ENCODE data around the gene SLC25A42.
A peak's percentile ranks its signal among the peaks of the same experiment; 100 is the strongest.

SLC25A42 gene

DNA sequence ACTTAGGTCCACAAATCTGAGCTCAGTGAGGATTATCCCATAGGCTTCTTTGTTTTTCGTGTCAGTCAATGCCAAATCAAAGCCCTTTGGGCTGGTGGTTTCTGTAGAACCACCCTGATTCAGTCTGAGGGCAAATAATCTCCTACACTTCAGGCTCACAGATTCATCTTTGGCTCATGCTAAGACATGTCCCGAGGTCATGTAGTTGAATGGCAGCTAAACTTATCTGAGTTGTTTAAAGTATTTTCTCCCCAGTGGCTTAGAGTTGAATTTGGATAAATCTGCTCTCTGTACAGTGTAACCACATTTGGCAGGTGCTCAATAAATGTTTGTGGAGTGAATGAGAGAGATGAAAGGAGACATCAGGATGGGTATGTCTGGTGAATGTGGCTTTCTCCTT, 13.1 kb upstream of the SLC25A42 start:
- DNase-seq (ENCODE audit: low read depth in 2 of 2), result no peak

DNA sequence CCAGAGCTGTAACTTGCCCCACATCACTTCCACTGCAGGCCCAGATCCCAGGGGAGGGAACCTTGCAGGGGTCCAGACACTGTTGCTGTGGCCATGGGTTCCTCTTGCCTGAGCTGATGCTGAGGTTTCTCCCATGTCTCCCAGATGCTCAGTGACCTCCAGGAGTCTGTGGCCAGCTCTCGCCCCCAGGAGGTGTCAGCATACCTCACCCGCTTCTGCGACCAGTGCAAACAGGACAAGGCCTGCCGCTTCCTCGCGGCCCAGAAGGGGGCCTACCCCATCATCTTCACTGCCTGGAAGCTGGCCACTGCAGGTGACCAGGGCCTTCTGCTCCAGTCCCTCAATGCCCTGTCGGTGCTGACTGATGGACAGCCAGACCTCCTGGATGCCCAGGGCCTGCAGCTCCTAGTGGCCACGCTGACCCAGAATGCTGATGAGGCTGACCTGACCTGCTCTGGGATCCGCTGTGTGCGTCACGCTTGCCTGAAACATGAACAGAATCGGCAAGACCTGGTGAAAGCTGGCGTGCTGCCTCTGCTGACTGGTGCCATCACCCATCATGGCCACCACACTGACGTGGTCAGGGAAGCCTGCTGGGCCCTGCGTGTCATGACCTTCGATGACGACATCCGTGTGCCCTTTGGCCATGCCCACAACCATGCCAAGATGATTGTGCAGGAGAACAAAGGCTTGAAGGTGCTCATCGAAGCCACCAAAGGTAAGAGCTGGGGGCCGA, 12.1 kb upstream of the SLC25A42 start:
- DNase-seq (ENCODE audit: low read depth in 2 of 2), result no peak

DNA sequence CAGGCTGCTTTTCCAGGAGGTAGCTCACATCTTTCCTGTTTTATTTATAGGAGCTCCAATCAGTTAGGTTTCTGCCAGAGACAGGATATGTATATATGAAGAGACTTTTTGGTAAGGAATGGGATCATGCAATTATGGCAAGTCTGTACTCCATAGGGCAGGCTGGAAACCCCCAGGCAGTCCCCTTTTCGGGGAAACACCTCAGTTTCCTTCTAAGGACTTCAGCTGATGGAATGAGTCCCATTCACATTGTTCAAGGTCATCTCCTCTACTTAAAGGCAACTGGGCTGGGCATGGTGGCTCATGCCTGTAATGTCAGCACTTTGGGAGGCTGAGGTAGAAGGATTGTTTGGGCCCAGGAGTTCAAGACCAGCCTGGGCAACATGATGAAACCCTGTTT, 10.9 kb upstream of the SLC25A42 start:
- no peak for DNase-seq (ENCODE audit: low read depth in 2 of 2)

DNA sequence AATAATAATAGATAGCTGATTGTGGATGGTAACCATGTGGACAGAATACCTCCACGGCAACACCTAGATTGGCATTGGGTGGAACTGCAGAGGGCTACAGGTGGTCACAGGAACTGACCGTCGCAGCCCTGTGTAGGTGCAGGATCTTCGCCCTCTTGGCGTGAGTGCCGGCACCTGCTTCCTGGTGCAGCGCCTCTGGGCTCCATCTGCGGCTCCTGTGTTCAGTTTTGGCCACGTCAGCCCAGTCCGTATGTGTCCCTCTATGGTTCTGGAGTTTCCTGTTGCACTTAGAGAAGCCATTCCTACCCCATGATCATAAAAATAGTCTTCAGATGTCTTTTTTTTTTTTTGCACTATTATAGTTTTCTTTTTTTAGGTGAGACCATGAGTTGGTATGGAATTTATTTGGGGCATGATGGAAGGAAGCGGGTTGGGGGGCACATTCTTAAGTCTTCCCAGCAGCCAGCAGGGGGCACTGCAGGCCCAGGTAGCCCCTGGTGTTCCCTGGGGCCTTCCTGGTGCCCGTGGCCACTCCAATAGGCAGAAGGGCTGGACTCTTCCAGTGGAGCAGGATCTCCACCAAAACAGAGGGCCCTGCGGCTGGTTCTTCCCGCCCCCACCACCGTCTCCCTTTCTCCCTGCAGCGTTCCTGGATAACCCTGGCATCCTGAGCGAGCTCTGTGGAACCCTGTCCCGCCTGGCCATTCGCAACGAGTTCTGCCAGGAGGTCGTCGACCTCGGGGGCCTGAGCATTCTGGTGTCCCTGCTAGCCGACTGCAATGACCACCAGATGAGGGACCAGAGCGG, 10.1 kb upstream of the SLC25A42 start:
- DNase-seq (ENCODE audit: low read depth in 2 of 2), result peak in 1 of 2 donors; percentile 39

DNA sequence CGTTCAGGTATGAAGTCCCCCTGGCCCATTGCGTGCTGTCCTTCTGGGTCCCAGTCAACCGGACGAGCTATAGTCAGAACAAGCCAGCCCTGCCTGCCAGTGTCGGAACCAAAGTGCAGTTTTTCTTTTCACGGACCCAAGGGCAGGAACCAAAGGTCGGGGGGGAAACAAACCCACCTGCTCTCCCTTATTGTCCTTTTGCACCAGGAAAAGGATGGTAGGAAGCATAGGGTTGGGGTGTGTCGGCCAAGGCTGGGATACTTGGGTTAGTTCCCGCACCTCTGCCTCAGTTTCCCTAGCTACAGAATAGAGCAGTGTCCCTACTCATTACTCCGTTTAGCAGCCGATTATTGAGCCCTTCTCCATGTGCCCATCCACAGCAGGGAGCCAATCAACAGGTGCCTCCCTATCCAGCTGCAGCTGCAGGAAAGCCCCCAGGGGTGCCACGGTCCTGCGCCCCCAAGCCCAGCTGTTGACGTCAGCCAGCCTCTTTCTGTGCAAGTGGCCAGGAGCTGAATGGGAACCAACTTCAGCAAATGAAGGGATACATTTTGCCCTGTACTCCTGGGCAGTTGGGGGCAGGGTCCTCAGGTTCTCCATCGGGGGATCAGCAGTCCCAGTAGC, 9.4 kb upstream of the SLC25A42 start:
- DNase-seq (ENCODE audit: low read depth in 2 of 2), result no peak

DNA sequence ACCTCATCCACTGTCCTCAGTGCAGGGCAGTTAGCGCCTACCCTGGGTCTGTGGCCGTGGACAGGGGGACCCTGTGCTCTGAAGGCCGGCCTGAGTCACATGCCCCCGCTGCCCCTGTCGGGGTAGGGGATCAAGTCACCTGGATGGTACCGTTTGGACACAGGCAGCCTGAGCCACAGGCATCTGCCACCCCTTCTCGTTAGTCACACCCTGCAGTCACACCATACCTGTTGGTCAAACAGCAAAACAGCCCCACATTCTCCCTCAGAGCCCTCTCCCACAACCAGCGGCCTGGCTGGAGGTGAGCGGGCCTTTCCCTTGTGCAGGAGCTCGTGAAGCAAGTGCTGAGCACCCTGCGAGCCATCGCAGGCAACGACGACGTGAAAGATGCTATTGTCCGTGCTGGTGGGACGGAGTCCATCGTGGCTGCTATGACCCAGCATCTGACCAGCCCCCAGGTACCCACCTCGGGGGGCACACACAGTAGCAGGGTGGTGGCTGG, 8.8 kb upstream of the SLC25A42 start:
- DNase-seq (ENCODE audit: low read depth in 2 of 2), result no peak

DNA sequence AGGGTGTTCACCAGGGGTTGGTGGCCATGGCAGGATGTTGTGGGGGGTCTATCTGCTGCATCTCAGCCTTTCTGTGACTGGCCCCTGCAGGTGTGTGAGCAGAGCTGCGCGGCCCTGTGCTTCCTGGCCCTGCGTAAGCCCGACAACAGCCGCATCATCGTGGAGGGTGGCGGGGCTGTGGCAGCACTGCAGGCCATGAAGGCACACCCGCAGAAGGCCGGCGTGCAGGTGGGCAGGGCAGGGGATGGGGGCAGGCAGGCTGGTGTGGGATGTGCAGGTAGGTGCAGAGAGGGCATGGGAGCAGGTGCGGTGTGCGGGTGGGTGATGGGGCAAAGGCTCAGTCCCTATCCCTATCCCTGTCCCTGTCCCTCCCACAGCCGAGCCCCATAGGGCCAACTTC, 8.1 kb upstream of the SLC25A42 start:
- no peak for DNase-seq (ENCODE audit: low read depth in 2 of 2)

DNA sequence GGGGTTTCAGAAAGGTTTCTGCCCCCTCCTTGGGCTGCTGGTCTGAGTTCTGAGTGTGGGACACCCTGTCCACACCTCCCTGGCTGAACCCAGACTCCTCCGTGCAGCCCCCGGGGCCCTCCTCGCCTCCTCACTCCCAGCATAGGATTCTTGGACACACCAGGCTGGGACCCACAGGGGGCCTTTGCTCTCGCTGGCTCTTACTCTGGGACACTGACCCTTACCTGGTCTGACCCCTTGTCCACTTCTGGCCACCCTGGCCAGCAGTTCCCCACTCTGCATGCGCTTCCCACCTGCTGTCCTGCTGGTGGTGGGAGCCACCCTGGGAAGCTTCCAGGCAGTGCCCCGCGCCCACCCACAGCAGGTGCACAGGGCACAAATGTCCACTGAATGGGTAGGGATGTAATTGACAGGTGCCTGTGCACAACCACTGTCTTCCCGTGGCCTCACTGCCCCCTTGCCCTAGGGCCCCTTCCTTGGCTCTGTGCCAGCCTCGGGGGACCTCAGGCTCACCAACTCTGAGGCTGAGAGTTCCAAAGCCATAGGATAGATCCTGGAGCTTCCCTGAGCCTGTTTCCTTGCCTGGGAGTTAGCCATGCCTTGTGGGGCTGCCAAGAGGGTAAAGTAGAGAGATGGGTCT, 7.0 kb upstream of the SLC25A42 start:
- DNase-seq (ENCODE audit: low read depth in 2 of 2), result no peak

DNA sequence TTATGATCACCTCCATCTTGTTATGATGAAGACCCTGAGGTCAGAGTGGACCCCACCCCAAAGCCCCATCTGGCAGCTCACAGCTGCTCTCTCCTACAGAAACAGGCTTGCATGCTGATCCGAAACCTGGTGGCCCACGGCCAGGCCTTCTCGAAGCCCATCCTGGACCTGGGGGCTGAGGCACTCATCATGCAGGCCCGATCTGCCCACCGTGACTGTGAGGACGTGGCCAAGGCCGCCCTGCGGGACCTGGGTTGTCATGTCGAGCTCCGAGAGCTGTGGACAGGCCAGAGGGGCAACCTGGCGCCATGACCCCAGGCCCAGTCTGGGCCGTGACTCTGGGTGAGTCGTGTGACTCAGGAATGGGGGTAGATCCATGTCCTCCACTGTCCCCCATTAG, 6.5 kb upstream of the SLC25A42 start:
- DNase-seq (ENCODE audit: low read depth in 2 of 2), result no peak

DNA sequence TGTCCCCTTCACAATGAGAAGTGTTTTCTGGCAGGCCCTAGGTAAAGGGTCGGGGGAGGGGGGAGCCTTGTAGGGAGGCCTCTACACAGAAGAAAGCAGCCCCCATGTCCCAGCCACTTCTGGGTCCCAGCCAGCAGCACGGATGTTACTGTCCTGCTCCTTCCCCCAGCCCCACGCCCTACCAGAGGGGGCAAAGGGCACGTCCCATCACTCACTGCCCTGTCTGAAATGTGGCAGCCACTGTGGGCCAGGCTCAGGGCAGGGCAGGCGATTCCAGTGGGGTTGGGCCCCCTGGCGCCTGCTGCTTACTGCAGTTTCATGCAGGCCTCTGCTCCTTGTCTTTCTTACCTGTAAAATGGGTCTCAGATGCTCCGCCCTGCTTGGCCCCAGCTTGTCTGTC, 6.1 kb upstream of the SLC25A42 start:
- no peak for DNase-seq (ENCODE audit: low read depth in 2 of 2)

DNA sequence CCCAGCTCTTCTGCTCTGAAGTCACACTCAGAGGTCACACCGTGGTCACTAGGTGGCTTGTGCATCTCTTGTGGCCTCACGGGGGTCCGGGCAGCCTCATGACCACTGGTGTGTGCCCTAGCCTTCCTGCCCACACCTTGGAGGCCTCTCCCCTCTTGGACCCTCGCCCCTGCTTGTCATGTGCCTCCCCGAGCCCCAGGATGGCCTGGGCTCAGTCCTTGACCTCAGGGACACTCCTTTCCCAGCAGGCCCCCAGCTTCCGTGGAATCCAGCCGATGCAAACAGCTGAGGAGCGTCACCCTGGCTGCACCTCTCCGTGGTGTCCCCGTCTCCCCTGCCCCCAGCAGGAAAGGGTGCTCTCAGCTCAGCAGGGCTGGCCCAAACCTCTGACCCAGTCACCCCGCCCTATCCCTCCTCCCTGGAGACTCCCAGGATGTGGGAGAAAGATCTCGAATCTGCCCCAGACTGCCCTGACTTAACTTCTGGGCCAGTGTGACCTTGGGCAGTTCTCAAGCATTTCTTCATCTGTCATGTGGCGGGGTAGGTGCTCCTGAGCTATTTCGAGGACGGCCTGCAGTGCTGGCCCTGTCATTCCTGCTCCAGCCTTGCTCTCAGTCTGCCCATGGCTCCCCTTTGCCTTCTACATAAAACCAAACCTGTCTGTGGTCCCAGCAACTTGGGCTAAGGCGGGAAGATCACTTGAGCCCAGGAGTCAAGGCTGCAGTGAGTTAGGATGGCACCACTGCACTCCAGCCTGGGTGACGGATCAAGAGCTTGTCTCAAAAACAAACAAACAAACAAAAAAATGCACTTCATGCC, 4.6 kb upstream of the SLC25A42 start:
- no peak for DNase-seq (ENCODE audit: low read depth in 2 of 2)

DNA sequence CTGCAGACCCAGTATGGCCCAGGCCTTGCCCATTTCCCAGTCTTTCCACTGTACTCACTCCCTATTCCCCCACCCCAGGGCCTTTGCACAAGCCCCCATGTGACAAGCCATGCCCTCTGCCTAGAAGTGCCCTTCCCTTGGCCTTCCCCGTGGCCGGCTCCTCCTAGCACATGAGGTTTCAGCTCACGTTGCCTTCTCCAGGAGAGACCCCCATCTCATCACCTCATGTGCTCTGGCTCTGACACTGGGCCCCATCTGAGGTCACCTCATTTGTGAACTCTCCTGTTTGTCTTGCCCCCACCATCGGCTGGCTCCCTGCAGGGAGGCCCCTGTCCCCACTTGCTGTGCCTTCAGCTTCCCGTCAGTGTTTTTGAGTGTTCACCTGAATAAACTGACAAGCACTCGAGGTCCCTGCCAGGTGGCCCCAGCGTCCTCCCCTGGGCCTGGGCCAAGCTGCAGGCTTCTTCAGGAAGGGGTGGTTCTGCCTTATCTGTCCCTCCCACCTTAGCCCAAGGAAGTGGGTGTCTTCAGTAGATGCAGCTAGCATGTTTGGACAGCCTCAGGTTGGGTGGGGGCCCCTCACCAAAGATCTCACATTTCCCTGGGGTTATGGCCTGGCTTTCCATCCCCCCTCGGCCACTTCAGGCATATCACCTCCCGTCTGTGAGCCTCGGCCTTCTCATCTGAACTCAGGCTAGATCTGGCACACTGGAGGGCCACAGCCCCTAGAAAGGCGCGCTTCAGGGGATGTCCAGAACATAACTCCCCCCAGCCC, 3.8 kb upstream of the SLC25A42 start:
- no peak for DNase-seq (ENCODE audit: low read depth in 2 of 2)

DNA sequence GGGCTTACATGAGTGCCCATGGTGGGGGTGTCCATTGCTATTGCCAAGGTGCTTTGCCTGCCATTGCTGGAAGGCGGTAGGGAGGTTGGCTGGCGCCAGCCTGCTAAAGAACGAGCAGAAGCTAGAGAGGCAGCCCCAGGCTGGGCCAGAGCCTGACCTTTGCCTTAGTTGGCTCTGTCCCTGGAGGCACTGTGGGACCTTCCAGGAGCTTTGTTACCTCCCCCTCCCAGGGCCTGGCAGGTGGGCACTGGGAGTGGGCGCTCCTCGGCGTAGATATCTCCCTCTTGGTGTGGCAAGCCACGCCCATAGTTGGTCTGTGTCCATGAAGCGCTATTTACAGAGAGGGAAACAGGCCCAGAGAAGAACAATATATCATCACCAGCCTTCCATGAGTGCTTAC, 2.3 kb upstream of the SLC25A42 start:
- DNase-seq (ENCODE audit: low read depth in 2 of 2), result no peak

DNA sequence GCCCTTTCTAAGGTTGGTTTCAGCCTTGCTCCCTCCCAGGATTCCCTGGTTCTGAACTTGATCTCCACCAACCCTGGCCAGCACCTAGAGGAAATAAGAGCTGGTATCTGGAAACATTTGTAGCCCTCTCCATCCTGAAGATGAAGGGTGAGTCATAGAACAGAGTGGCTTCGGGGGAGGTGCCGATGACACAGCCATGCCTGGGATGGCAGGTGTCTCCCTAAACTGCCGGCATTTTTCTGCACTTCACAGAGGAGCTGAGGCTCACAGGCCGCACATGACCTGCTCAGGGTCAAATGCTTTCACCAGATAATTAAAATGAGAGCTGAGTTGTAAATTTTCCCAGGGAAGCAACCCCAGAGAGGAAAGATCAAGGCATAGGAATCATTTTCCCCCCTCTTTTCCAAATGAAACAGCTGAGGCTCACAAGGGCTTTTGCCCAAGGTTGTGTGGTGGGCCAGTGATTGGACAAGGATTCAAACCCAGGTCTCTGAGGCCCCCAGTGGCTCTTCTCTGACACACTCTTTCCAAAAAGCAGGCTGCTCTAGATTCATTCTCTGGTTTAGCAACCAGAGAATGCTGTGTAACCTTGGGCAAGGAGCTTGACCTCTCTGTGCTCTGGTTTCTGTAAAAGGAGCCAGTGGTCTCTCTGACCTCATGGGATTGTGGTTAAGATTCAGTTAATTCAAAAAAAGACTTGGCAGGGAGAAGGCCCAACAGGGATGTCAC, 1.2 kb upstream of the SLC25A42 start:
- no peak for DNase-seq (ENCODE audit: low read depth in 2 of 2)

DNA sequence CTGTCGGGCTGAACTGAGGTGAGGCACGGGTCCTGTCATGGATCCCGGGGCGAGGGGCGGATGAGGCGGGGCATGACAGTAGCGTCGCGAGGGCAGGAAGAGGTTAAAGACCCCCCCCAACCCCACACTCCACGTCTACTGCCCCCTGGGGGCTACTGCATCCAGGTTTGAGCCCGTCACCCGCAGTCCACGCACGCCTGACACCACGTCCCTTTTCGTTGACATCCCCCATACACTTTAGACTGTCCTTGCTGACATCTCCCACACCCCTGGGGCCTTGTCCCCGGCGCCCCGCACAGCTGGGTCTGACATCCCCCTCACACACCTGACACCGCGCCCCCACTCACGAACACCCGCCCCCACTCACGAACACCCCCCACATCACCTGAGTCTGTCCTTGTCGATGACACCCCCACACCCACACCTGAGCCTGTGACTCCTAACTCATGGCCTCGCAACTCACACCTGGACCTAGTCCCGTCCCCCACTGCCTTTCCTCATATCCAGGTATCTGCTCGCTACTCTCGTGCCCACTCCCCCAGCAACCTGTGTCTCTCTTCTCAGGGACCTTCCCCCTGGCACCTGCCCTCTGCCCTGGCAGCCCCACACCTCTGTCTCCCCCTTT, 416 bp downstream of the SLC25A42 start:
- DNase-seq (ENCODE audit: low read depth in 2 of 2), result peak in 1 of 2 donors; percentile 23

DNA sequence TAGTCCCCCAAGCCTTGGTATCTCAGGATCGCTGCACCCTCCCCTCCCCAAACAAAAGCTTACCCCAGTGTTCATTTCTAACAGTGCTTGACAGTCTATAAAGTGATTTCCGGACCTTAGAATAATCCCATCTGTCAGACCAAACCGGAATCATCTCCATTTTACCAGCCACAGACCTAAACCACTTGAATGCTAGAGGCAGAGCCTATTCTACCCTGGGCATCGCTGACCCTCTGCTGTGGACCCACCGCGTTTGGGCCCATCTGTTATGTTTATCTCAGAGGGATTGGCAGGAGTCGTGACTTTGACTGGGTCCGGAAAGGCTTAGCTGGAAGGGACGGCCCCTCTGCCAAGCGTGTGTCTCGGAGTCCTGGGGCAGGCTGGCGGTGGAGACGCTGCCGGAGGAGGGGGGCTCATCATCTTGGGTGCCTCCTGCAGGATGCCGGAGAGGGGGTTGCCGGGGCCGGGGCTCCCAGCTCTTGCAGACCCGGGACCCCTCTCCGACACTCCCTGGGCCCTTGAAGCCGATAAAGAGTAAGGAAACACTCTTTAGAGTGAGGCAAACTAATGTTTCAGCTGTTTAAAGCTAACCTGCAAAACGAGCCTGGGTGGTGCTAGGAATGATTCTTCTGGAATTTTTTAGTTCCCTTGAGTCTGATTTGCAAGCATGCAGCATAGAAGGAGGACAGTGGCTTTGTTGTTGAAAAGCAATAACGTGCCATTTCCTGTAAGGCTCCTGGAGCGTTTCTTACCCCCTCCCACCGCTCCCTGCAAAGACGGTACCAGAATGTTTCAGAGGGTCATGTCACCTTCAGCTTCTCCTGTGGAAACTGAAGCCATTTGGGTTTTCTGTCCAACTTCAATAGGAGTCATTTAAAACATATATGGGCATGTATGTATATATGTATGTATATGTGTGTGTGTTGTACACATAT, 1.3 kb downstream of the SLC25A42 start:
- no peak for DNase-seq (ENCODE audit: low read depth in 2 of 2)

DNA sequence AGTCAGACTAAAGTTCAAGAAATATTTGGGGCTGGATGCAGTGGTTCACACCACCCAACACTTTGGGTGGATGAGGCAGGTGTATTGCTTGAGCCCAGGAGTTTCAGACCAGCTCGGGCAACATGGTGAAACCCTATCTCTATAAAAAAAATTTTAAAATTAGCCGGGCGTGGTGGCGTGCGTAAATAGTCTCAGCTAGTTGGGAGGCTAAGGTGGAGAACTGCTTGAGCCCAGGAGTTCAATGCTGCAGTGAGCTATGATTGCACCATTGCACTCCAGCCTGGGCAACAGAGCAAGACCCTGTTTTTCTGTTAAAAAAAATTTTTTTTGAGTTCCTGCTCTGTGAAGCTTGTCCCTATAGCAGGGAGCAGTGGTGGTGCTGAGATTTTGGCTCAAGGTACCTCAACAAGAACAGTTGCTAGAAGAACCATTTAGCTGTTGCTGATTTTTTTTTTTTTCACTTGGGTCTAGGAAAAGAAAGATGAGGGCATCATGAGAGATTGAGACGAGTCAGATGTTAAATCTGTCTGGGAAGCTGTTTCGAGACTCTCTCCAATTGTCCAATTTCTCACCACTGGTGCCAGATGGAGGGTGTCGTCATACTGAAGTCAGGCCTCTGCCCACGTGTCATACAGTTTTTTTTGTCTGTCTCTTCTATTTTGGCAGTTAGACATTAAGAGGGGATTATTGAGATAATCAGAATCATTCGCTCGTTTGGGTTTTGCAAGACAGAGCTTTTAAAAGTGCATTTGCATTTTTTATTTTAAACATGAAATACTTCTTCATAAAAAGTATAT, 3.7 kb downstream of the SLC25A42 start:
- DNase-seq (ENCODE audit: low read depth in 2 of 2), result no peak
